Tibial nerve (tissue), 4 donors: Measurements from ENCODE around the gene RDH12. TPM values are rescaled to one million over a fixed set of nuclear protein-coding genes. Genes with fewer than 3 reads are reported as not detected.
"Not testable (repeated sequence)": the region's sequence is repeated elsewhere in the genome, so short reads cannot be mapped to it uniquely, and the experiment has no call there.

Experiments used
- DNase-seq, 2 donors: peaks; one replicate each; pipeline ENCODE4 v3.0.0-alpha.2; 2019; ENCODE audit warnings: low spot score in 2 of 2
- H3K27ac ChIP-seq, 4 donors: fragments of 200-600 bp; sonication (generic) in 3 of 4; one replicate each; pipeline ENCODE4 v1.5.1; 2017 to 2019; ENCODE audit warnings: mild to moderate bottlenecking in 1 of 4
- H3K27me3 ChIP-seq, 2 donors: fragments of 200-600 bp; sonication (generic) in 1 of 2; one replicate each; pipeline versions ENCODE4 v1.5.1 to v1.6.0; 2017 to 2019
- H3K36me3 ChIP-seq, 3 donors: fragments of 200-600 bp; sonication (generic); one replicate each; pipeline ENCODE4 v1.5.1; 2018 to 2019
- H3K4me1 ChIP-seq, 4 donors: fragments of 200-600 bp; sonication (generic) in 3 of 4; one replicate each; pipeline ENCODE4 v1.5.1; 2017 to 2019
- H3K4me3 ChIP-seq, 4 donors: fragments of 200-600 bp; sonication (generic) in 3 of 4; one replicate each; pipeline ENCODE4 v1.5.1; 2017 to 2019; ENCODE audit warnings: mild to moderate bottlenecking in 1 of 4, moderate library complexity in 1 of 4
- H3K9me3 ChIP-seq, 4 donors: fragments of 200-600 bp; sonication (generic) in 3 of 4; one replicate each; pipeline ENCODE4 v1.5.1; 2017 to 2019
- EP300 ChIP-seq, 2 donors: sonication (generic); formaldehyde crosslinking; IDR thresholded peaks; one replicate each; pipeline ENCODE4 v1.6.1; 2017; ENCODE audit warnings: antibody characterized with exemption in 2 of 2, mild to moderate bottlenecking in 1 of 2
- POLR2A ChIP-seq, 2 donors: fragments of 450-650 bp; IDR thresholded peaks; one replicate each; pipeline ENCODE4 v1.6.1; 2017; ENCODE audit warnings: antibody characterized with exemption in 2 of 2, mild to moderate bottlenecking in 2 of 2, moderate library complexity in 2 of 2
- WGBS, 2 donors: methylation state at CpG; one replicate each; pipeline ENCODE4 v1.1.5; 2018; 5-methylcytosine and 5-hydroxymethylcytosine counted together
- total RNA-seq, 4 donors: library from RNA; depleted of rRNA; stranded (reverse); fragments of >200 nt; gene quantifications; one replicate each; pipeline ENCODE4 v1.1.0, GENCODE V29; 2016
- TF ChIP-seq, protein P1 (sequence below), 5 experiments: fragments of 200-600 bp in 3 of 5; fragments of 450-650 bp in 2 of 5; sonication (generic) in 3 of 5; IDR thresholded peaks; one replicate each; pipeline ENCODE4 v1.5.1; 2016 to 2019; ENCODE audit warnings: antibody characterized with exemption in 5 of 5, mild to moderate bottlenecking in 3 of 5, moderate library complexity in 2 of 5

RDH12 gene
- total RNA-seq: not detected

DNA sequence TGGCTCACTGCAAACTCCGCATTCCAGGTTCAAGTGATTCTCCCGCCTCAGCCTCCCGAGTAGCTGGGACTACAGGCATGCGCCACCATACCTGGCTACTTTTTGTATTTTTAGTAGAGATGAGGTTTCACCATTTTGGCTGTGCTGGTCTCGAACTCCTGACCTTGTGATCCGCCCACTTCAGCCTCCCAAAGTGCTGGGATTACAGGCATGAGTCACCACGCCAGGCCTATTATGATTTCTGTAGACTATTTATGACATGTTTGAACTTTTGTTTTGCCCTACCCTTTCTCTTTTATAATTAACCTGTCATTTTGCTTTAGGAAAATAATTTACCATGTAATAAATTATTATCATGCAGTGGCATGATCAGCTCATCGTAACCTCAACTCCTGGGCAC is at the start of gene RDH12:
RDH12 (plus strand) TSS at position 395 of the 400 bp plus-strand sequence. CDS start 20,757 bp downstream, outside the sequence.
- not testable (repeated sequence) for H3K4me1 ChIP-seq, H3K27ac ChIP-seq, DNase-seq, H3K4me3 ChIP-seq, H3K9me3 ChIP-seq, H3K27me3 ChIP-seq, H3K36me3 ChIP-seq
- WGBS, 2 donors: 83 to 88% methylated on average over 8 of the region's 8 CpGs

DNA sequence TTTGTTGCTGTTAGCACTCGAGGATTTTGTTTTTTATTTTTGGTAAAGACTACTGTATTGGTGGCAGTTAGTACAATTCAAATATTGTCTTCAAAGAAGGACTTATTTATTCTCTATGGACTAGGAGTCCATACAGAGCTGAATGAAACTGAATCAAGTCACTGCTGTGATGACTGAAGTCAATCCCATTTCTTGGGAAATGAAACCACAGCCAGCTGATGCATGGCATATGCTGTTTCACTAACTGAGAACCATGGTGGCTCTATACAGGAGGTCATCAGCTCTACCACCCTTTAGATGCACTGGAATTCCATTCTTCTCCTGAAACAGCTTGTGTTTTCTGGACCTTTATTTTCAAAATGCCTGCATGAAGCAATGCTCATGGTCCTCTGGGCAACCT is 49.5 kb upstream of the RDH12 start:
- no peak overlapping the region for H3K27ac ChIP-seq
- H3K9me3 ChIP-seq: no peaks in the 10 kb centered on the region
- no peaks in the 10 kb centered on the region for H3K27me3 ChIP-seq
- H3K4me1 ChIP-seq: no peaks in the 10 kb centered on the region
- WGBS, 2 donors: 35 to 73% methylated on average over 1 of the region's 1 CpG
- peaks cover 0 to 98% (median 34%) of the 10 kb centered on the region in 3 donors for H3K36me3 ChIP-seq
- no peak for TF ChIP-seq POLR2A (IDR thresholded peaks at IDR 0.05)
- TF ChIP-seq EP300 (IDR thresholded peaks at IDR 0.05): no peak
- TF ChIP-seq, protein P1, sequence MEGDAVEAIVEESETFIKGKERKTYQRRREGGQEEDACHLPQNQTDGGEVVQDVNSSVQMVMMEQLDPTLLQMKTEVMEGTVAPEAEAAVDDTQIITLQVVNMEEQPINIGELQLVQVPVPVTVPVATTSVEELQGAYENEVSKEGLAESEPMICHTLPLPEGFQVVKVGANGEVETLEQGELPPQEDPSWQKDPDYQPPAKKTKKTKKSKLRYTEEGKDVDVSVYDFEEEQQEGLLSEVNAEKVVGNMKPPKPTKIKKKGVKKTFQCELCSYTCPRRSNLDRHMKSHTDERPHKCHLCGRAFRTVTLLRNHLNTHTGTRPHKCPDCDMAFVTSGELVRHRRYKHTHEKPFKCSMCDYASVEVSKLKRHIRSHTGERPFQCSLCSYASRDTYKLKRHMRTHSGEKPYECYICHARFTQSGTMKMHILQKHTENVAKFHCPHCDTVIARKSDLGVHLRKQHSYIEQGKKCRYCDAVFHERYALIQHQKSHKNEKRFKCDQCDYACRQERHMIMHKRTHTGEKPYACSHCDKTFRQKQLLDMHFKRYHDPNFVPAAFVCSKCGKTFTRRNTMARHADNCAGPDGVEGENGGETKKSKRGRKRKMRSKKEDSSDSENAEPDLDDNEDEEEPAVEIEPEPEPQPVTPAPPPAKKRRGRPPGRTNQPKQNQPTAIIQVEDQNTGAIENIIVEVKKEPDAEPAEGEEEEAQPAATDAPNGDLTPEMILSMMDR (IDR thresholded peaks at IDR 0.05): no peak
- H3K4me3 ChIP-seq: no peak overlapping the region
- DNase-seq: no peak

DNA sequence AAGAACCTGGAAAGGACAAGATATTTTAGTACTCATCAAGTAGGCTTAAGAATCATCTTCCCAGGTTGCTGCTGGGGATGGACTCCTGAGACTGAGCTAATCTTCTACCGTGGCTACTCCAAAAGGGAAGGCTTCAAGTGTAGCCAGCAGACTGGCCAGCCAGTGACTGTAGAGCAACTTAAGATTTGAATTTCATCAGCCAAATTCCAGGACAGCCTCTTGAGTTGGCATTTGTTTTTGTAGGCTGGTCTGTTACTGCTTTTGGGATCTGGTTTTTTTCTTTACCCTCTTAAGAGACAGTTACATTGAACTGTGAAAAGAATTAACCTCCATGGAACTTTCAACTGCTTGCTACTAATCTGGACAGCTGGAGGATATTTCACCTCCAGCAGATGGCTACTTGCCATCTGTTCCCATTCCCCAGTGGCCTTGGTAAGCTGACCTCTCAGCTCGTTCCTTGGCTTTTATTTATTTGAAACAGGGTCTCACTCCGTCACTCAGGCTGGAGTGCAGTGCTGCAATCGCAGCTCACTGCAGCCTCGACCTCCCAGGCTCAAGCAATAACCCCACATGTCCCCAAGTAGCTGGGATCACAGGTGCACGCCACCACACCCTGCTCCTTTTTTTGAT is 47.9 kb upstream of the RDH12 start:
- H3K4me1 ChIP-seq: no peaks in the 10 kb centered on the region
- WGBS, 2 donors: 76 to 82% methylated on average over 6 of the region's 6 CpGs
- H3K27ac ChIP-seq: no peak overlapping the region
- no peaks in the 10 kb centered on the region for H3K9me3 ChIP-seq
- TF ChIP-seq POLR2A (IDR thresholded peaks at IDR 0.05) (no peak), EP300 (IDR thresholded peaks at IDR 0.05) (no peak)
- TF ChIP-seq, protein P1 (IDR thresholded peaks at IDR 0.05): no peak
- H3K4me3 ChIP-seq: no peak overlapping the region
- no peaks in the 10 kb centered on the region for H3K27me3 ChIP-seq
- peaks cover 0 to 99% (median 36%) of the 10 kb centered on the region in 3 donors for H3K36me3 ChIP-seq
- no peak for DNase-seq

- no peaks in the 10 kb centered on the region for H3K9me3 ChIP-seq
- H3K4me3 ChIP-seq: no peak overlapping the region
- no peak overlapping the region for H3K27ac ChIP-seq
- DNase-seq: no peak
- H3K36me3 ChIP-seq: peaks cover 0 to 21% (median 0%) of the 10 kb centered on the region in 3 donors
- TF ChIP-seq, protein P1 (IDR thresholded peaks at IDR 0.05): no peak
- TF ChIP-seq EP300 (IDR thresholded peaks at IDR 0.05): no peak
- TF ChIP-seq POLR2A (IDR thresholded peaks at IDR 0.05): no peak
- H3K27me3 ChIP-seq: no peaks in the 10 kb centered on the region
- peaks cover 0 to 31% (median 3%) of the 10 kb centered on the region in 4 donors for H3K4me1 ChIP-seq
- 95 to 96% methylated on average over 4 of the region's 4 CpGs for WGBS, 2 donors
Measured at GRCh38 chr14:67663633-67664032, 38.1 kb upstream of the RDH12 start.

- Histone ChIP-seq H3K36me3 (peaks cover 0 to 8% (median 0%) of the 10 kb centered on the region in 3 donors), H3K9me3 (no peaks in the 10 kb centered on the region), H3K27ac (no peak overlapping the region), H3K27me3 (no peaks in the 10 kb centered on the region), H3K4me1 (peaks cover 0 to 36% (median 3%) of the 10 kb centered on the region in 4 donors), H3K4me3 (no peak overlapping the region)
- DNase-seq: no peak
- 44 to 68% methylated on average over 2 of the region's 2 CpGs for WGBS, 2 donors
- TF ChIP-seq, protein P1 (IDR thresholded peaks at IDR 0.05): no peak
- TF ChIP-seq EP300 (IDR thresholded peaks at IDR 0.05) (no peak), POLR2A (IDR thresholded peaks at IDR 0.05) (no peak)
Measured at GRCh38 chr14:67665868-67666267, 35.8 kb upstream of the RDH12 start.
